OCI-LY7 (cell line): Measurements from ENCODE around the gene TNPO2.

ENCODE experiments used
- CTCF ChIP-seq: fragments of 200-600 bp; sonication (generic); conservative IDR thresholded peaks from 2 replicates; pipeline ENCODE4 v1.5.1; 2014; ENCODE audit warnings: mild to moderate bottlenecking, antibody characterized with exemption, low read length, moderate library complexity, mixed read lengths
- EZH2phosphoT487 ChIP-seq: fragments of 200-600 bp; sonication (generic); IDR thresholded peaks from 2 replicates; pipeline ENCODE4 v1.6.1; 2018; ENCODE audit warnings: low read depth, borderline replicate concordance, mild to moderate bottlenecking, mixed run types, antibody characterized with exemption, low read length, moderate library complexity, mixed read lengths

- TF ChIP-seq CTCF: 0 out of 2 replicates have a peak, but pooled peaks have one; percentile 24
- TF ChIP-seq EZH2phosphoT487: no peak
Observed at GRCh38 chr19:12681074-12681987, 42.4 kb downstream of the TNPO2 start, which contains the start of gene DHPS.
